ENCODE results near the gene SPNS1.

DNA sequence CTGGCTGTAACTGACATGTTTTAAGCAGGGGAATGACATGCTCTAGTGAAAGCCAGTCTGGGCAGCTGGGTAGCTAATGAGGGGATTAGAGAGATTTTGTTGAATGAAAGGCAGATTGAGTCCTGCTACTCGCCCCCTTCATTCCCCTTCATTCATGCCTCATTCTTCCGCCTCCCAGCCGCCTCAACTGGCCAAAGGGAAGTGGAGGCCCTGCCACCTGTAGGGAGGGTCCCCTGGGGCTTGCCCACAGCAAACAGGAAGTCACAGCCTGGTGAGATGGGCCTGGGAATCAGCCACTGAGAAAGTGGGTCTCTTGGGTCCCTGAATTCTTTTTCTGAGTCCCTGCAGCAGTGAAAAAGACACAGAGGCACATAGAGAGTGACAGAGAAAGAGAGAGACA lies 43.9 kb upstream of the SPNS1 start:
- TF ChIP-seq, protein P1, sequence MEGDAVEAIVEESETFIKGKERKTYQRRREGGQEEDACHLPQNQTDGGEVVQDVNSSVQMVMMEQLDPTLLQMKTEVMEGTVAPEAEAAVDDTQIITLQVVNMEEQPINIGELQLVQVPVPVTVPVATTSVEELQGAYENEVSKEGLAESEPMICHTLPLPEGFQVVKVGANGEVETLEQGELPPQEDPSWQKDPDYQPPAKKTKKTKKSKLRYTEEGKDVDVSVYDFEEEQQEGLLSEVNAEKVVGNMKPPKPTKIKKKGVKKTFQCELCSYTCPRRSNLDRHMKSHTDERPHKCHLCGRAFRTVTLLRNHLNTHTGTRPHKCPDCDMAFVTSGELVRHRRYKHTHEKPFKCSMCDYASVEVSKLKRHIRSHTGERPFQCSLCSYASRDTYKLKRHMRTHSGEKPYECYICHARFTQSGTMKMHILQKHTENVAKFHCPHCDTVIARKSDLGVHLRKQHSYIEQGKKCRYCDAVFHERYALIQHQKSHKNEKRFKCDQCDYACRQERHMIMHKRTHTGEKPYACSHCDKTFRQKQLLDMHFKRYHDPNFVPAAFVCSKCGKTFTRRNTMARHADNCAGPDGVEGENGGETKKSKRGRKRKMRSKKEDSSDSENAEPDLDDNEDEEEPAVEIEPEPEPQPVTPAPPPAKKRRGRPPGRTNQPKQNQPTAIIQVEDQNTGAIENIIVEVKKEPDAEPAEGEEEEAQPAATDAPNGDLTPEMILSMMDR (IDR thresholded peaks at IDR 0.05): no peak
- TF ChIP-seq EZH2 (IDR thresholded peaks at IDR 0.05; ENCODE audit: borderline replicate concordance, insufficient read depth, low read depth, low read length, poor library complexity, severe bottlenecking): no peak
